Endothelial cell (in vitro differentiated cells): Measurements from ENCODE around the gene RTN3. TPM values are rescaled to one million over a fixed set of nuclear protein-coding genes. Genes with fewer than 3 reads are reported as not detected.
A peak's percentile ranks its signal among the peaks of the same experiment; 100 is the strongest.

Experiments used
- DNase-seq: peaks from one replicate; pipeline ENCODE4 v3.0.0; 2021; ENCODE audit warnings: low spot score
- H3K27ac Mint-ChIP-seq: one replicate; pipeline ENCODE4 v1.8.0; 2021; ENCODE audit warnings: mixed read lengths, inconsistent platforms; ENCODE audit not compliant: unreplicated experiment
- H3K27me3 Mint-ChIP-seq: one replicate; pipeline ENCODE4 v1.8.0; 2021; ENCODE audit warnings: mild to moderate bottlenecking, moderate library complexity, mixed read lengths, inconsistent platforms; ENCODE audit not compliant: unreplicated experiment
- H3K36me3 Mint-ChIP-seq: one replicate; pipeline ENCODE4 v1.8.0; 2021; ENCODE audit warnings: mild to moderate bottlenecking, low read depth, mixed read lengths, inconsistent platforms; ENCODE audit not compliant: unreplicated experiment
- H3K4me1 Mint-ChIP-seq: one replicate; pipeline ENCODE4 v1.8.0; 2021; ENCODE audit warnings: mild to moderate bottlenecking, mixed read lengths, inconsistent platforms; ENCODE audit not compliant: unreplicated experiment
- H3K4me3 Mint-ChIP-seq: one replicate; pipeline ENCODE4 v1.8.0; 2021; ENCODE audit warnings: mild to moderate bottlenecking, mixed read lengths, inconsistent platforms; ENCODE audit not compliant: unreplicated experiment
- H3K9me3 Mint-ChIP-seq: one replicate; pipeline ENCODE4 v1.8.0; 2021; ENCODE audit warnings: mixed read lengths, inconsistent platforms; ENCODE audit not compliant: unreplicated experiment
- total RNA-seq: library from RNA; stranded (reverse); fragmentation: NEBNext Ultra II Directional; extraction: Animal tissue kit (Norgen Biotek cat#: 25700); gene quantifications from one replicate; pipeline ENCODE4 v1.2.1, GENCODE V29; 2021; ENCODE audit not compliant: unreplicated experiment
- TF ChIP-seq, protein P1 (sequence below): fragments of 200-600 bp; sonication (generic); IDR thresholded peaks from one replicate; pipeline ENCODE4 v1.5.0; 2021; ENCODE audit warnings: antibody characterized with exemption; ENCODE audit not compliant: unreplicated experiment

The RTN3 gene
- total RNA-seq, 1 donor from 2014 or later: 103 TPM

DNA sequence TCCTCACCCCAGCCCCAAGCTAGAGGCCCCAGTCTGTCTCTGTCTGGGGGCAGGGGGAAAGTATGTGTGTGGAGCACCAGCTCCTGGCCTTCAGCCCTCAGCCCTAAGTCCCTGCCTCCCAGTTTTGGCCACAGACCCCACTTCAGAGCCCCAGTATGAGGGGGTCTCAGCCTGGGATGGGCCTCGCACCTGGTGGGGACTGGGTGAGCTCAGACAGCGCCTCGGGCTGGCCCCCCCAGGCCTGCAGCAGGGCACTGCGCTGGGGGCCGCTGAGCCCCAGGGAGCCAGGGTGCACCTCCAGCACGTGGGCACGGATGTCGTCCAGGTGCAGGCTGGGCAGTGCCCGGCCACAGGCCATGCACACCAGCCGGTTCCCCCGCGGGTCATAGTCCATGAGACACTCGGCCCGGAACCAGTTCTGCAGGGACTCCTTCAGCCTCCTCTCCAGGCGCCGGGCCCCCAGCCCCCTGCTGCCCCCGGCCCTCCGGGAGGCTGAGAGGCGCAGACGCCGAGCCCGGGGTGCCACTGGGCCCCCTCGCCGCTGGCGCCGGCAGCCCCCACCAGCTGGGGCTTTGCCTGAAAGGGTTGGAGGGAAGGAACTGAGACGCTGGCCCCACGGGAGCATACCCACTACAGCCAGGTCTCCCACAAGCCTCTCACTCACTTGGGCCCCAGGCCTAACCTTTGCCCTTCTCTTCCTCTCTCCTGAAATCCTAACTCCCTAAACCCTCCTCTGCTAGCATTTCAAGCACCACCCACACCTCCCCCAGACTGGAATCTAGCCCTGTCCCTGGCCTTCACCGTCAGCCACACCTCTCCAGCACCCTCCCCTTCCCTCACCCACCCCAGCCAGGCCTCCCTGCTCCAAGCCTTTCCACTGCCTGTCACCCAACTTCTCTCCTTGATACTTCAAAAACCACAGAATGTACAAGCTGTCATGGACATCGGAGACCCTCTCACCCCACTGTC is 83.7 kb downstream of the RTN3 start:
- peaks cover 11% of the 10 kb centered on the region for H3K27me3 Mint-ChIP-seq
- H3K9me3 Mint-ChIP-seq: no peaks in the 10 kb centered on the region
- H3K4me1 Mint-ChIP-seq: peaks cover 23% of the 10 kb centered on the region
- no peak for DNase-seq
- H3K4me3 Mint-ChIP-seq: no peak overlapping the region
- TF ChIP-seq, protein P1, sequence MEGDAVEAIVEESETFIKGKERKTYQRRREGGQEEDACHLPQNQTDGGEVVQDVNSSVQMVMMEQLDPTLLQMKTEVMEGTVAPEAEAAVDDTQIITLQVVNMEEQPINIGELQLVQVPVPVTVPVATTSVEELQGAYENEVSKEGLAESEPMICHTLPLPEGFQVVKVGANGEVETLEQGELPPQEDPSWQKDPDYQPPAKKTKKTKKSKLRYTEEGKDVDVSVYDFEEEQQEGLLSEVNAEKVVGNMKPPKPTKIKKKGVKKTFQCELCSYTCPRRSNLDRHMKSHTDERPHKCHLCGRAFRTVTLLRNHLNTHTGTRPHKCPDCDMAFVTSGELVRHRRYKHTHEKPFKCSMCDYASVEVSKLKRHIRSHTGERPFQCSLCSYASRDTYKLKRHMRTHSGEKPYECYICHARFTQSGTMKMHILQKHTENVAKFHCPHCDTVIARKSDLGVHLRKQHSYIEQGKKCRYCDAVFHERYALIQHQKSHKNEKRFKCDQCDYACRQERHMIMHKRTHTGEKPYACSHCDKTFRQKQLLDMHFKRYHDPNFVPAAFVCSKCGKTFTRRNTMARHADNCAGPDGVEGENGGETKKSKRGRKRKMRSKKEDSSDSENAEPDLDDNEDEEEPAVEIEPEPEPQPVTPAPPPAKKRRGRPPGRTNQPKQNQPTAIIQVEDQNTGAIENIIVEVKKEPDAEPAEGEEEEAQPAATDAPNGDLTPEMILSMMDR: no peak
- peaks cover 11% of the 10 kb centered on the region for H3K36me3 Mint-ChIP-seq
- no peak overlapping the region for H3K27ac Mint-ChIP-seq

DNA sequence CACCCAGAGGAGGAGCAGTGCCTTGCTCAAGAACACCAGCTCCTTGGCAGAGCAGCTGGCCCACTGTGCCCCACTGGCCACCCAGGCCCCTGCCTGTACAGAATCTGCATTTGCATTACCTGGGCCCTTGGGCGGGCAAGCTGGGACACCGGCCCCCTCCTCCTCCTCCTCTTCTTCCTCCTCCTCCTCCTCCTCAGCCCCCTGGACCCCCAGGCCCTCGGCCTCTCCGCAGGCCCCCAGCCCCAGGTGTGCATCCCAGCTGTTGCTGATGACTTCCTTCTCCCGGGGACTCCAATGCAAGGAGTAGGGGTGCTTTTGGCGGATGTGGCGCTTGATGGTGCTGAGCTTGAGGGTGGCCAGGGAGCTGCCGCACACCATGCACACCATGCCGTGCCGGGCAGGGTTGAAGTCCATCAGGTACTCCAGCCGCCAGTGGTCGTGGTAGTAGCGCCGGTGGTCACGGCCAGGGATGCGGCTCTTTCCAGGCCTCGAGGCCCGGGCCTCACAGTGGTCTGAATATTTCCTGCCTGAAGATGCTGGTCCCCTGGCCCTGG is 84.5 kb downstream of the RTN3 start:
- Mint-ChIP-seq H3K4me3 (no peak overlapping the region), H3K27me3 (peaks cover 11% of the 10 kb centered on the region), H3K36me3 (peaks cover 11% of the 10 kb centered on the region), H3K27ac (no peak overlapping the region), H3K4me1 (peaks cover 26% of the 10 kb centered on the region), H3K9me3 (no peaks in the 10 kb centered on the region)
- TF ChIP-seq, protein P1: no peak
- no peak for DNase-seq

GRCh38 chr11:63766531-63767235 is 85.4 kb downstream of the RTN3 start:
- Mint-ChIP-seq H3K27me3 (peaks cover 10% of the 10 kb centered on the region), H3K4me1 (peaks cover 32% of the 10 kb centered on the region), H3K4me3 (peak overlapping the region; percentile 97), H3K27ac (no peak overlapping the region), H3K9me3 (no peaks in the 10 kb centered on the region), H3K36me3 (peaks cover 11% of the 10 kb centered on the region)
- no peak for DNase-seq
- TF ChIP-seq, protein P1: no peak

- no peaks in the 10 kb centered on the region for H3K9me3 Mint-ChIP-seq
- TF ChIP-seq, protein P1: no peak
- DNase-seq: no peak
- peaks cover 11% of the 10 kb centered on the region for H3K36me3 Mint-ChIP-seq
- H3K27me3 Mint-ChIP-seq: peaks cover 7% of the 10 kb centered on the region
- peak overlapping the region; percentile 97 for H3K4me3 Mint-ChIP-seq
- H3K4me1 Mint-ChIP-seq: peaks cover 27% of the 10 kb centered on the region
- H3K27ac Mint-ChIP-seq: peak overlapping the region; percentile 85
Observed at GRCh38 chr11:63767267-63767564, 85.9 kb downstream of the RTN3 start.
